SK-N-SH treated with all-trans-retinoic acid at 6 μM for 48 hours (cell line): ENCODE data around the gene RHBDL3.

Experiments
- OSR1 ChIP-seq: fragments of 250-450 bp; sonication (Bioruptor Pico); IDR thresholded peaks from 2 replicates; pipeline ENCODE4 v1.8.0; 2022; ENCODE audit warnings: moderate library complexity, mild to moderate bottlenecking, inconsistent platforms
- PATZ1 ChIP-seq: fragments of 250-450 bp; sonication (Bioruptor Pico); IDR thresholded peaks from 2 replicates; pipeline ENCODE4 v1.8.0; 2020; ENCODE audit warnings: mild to moderate bottlenecking, moderate library complexity, borderline replicate concordance
- ZFP3 ChIP-seq: fragments of 250-450 bp; sonication (Bioruptor Pico); IDR thresholded peaks from 2 replicates; pipeline ENCODE4 v1.5.0; 2020; ENCODE audit warnings: mild to moderate bottlenecking, moderate library complexity
- ZNF8 ChIP-seq: fragments of 450-650 bp; formaldehyde crosslinking; IDR thresholded peaks from 2 replicates; pipeline ENCODE4 v1.5.0; 2020; ENCODE audit warnings: mild to moderate bottlenecking, moderate library complexity

- TF ChIP-seq OSR1 (CRISPR knock-in tag) (no peak), PATZ1 (CRISPR knock-in tag) (no peak), ZFP3 (CRISPR knock-in tag) (no peak), ZNF8 (CRISPR knock-in tag) (no peak)
Observed at GRCh38 chr17:32357615-32358014, 92.0 kb downstream of the RHBDL3 start.
